ENCODE data around the gene LIMA1. TPM values are rescaled to one million over a fixed set of nuclear protein-coding genes. Genes with fewer than 3 reads are reported as not detected.

LIMA1 gene
- total and polyA plus RNA-seq, 2 donors (not counting 1 experiment from before 2014, with no cell fraction given), result 1.3 to 2.1 TPM

- no peak overlapping the region for H2AFZ ChIP-seq (ENCODE audit: insufficient read depth, low read depth, low read length, poor library complexity, severe bottlenecking)
- no peaks in the 10 kb centered on the region for H3K27me3 ChIP-seq (replicated peaks in 1 of 4; ENCODE audit: control extremely low read depth in 1 of 4, control insufficient read depth in 3 of 4, insufficient read depth in 4 of 4, low read length in 3 of 4)
- no CpG with 5 or more reads among the region's 4 CpGs for WGBS (ENCODE audit: insufficient coverage)
- H3K4me3 ChIP-seq (ENCODE audit: control extremely low read depth in 1 of 5, extremely low read depth in 1 of 5, insufficient read depth in 1 of 5, low read depth in 2 of 5, low read length in 4 of 5), result no peak overlapping the region
- H3K4me3 Mint-ChIP-seq, result no peak overlapping the region
- no peak overlapping the region for H3K27ac Mint-ChIP-seq
- no peak overlapping the region for H3K4me2 ChIP-seq (replicated peaks; ENCODE audit: low read depth, low read length, poor library complexity, severe bottlenecking)
- no peak overlapping the region for H3K9ac ChIP-seq (ENCODE audit: low read length)
- intact Hi-C loops (cut with micrococcal nuclease), result no loop called here
- peaks cover 53% of the 10 kb centered on the region for H3K79me2 ChIP-seq (ENCODE audit: control insufficient read depth, insufficient read depth, low read length)
- ChIA-PET POLR2A (no interaction called here), CTCF (interaction anchor here (1.2 to 5.9 kb wide), 4 partner anchors 12 to 46 kb away, joined by 3 to 48 read pairs (median 6); partner anchors contain the start of gene COX14)
- ATAC-seq (ENCODE audit: low read depth), result no peak
- DNase-seq, result no peak
- no peaks in the 10 kb centered on the region for H3K9me3 Mint-ChIP-seq (ENCODE audit: insufficient read depth)
- peaks cover 4 to 52% of the 10 kb centered on the region in 2 experiments for H3K36me3 ChIP-seq (replicated peaks in 1 of 2; ENCODE audit: control extremely low read depth in 1 of 2, control insufficient read depth in 1 of 2, extremely low read depth in 1 of 2, insufficient read depth in 2 of 2, low read length in 1 of 2)
- H3K4me1 ChIP-seq (ENCODE audit: control insufficient read depth in 2 of 2, insufficient read depth in 2 of 2, low read length in 2 of 2), result peaks cover 10% of the 10 kb centered on the region in 2 donors
- H3K9me3 ChIP-seq (ENCODE audit: control extremely low read depth in 1 of 3, control insufficient read depth in 2 of 3, insufficient read depth in 1 of 3, low read length in 2 of 3), result no peaks in the 10 kb centered on the region
- peaks cover 27% of the 10 kb centered on the region for H4K20me1 ChIP-seq (ENCODE audit: control insufficient read depth, insufficient read depth, low read length, poor library complexity, severe bottlenecking)
- peaks cover 26% of the 10 kb centered on the region for H3K4me1 Mint-ChIP-seq
- TF ChIP-seq, protein P1, sequence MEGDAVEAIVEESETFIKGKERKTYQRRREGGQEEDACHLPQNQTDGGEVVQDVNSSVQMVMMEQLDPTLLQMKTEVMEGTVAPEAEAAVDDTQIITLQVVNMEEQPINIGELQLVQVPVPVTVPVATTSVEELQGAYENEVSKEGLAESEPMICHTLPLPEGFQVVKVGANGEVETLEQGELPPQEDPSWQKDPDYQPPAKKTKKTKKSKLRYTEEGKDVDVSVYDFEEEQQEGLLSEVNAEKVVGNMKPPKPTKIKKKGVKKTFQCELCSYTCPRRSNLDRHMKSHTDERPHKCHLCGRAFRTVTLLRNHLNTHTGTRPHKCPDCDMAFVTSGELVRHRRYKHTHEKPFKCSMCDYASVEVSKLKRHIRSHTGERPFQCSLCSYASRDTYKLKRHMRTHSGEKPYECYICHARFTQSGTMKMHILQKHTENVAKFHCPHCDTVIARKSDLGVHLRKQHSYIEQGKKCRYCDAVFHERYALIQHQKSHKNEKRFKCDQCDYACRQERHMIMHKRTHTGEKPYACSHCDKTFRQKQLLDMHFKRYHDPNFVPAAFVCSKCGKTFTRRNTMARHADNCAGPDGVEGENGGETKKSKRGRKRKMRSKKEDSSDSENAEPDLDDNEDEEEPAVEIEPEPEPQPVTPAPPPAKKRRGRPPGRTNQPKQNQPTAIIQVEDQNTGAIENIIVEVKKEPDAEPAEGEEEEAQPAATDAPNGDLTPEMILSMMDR (IDR thresholded peaks at IDR 0.05), result no peak
- no peak for TF ChIP-seq EZH2 (IDR thresholded peaks at IDR 0.05; ENCODE audit: borderline replicate concordance, insufficient read depth, low read depth, low read length, poor library complexity, severe bottlenecking)
- peak overlapping the region in 1 of 2 donors; percentile 37 for H3K27ac ChIP-seq (ENCODE audit: low read length in 2 of 2)
- H3K27me3 Mint-ChIP-seq, result no peaks in the 10 kb centered on the region
These were observed 154.0 kb downstream of the LIMA1 start for GRCh38 chr12:50129290-50129689.

DNA sequence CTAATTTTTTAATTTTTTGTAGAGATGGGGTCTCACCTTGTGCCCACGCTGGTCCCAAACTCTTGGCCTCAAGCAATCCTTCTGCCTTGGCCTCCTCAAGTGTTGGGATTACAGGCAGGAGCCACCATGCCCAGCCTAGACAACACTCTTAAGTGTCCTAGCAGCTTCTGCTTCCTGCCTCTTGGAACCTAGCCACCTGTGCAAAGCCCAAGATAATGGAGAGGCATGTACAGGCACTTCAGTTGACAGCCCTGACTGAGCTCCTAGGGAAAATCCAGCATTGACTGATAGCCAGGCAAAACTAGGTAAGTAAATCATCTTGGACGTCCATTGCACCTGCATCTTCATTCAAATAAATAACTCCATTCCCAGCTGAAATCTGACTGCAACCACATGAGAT lies 155.8 kb downstream of the LIMA1 start:
- no peaks in the 10 kb centered on the region for H3K9me3 ChIP-seq (ENCODE audit: control extremely low read depth in 1 of 3, control insufficient read depth in 2 of 3, insufficient read depth in 1 of 3, low read length in 2 of 3)
- H3K27me3 ChIP-seq (replicated peaks in 1 of 4; ENCODE audit: control extremely low read depth in 1 of 4, control insufficient read depth in 3 of 4, insufficient read depth in 4 of 4, low read length in 3 of 4), result no peaks in the 10 kb centered on the region
- H2AFZ ChIP-seq (ENCODE audit: insufficient read depth, low read depth, low read length, poor library complexity, severe bottlenecking), result no peak overlapping the region
- peaks cover 67% of the 10 kb centered on the region for H3K79me2 ChIP-seq (ENCODE audit: control insufficient read depth, insufficient read depth, low read length)
- Mint-ChIP-seq H3K27me3 (no peaks in the 10 kb centered on the region), H3K9me3 (ENCODE audit: insufficient read depth) (no peaks in the 10 kb centered on the region), H3K4me3 (no peak overlapping the region), H3K27ac (peak overlapping the region; percentile 16), H3K4me1 (peaks cover 25% of the 10 kb centered on the region)
- H3K4me2 ChIP-seq (replicated peaks; ENCODE audit: low read depth, low read length, poor library complexity, severe bottlenecking), result no peak overlapping the region
- no peak overlapping the region for H3K4me3 ChIP-seq (ENCODE audit: control extremely low read depth in 1 of 5, extremely low read depth in 1 of 5, insufficient read depth in 1 of 5, low read depth in 2 of 5, low read length in 4 of 5)
- TF ChIP-seq, protein P1 (IDR thresholded peaks at IDR 0.05), result no peak
- TF ChIP-seq EZH2 (IDR thresholded peaks at IDR 0.05; ENCODE audit: borderline replicate concordance, insufficient read depth, low read depth, low read length, poor library complexity, severe bottlenecking), result no peak
- no peak overlapping the region for H3K9ac ChIP-seq (ENCODE audit: low read length)
- H3K36me3 ChIP-seq (replicated peaks in 1 of 2; ENCODE audit: control extremely low read depth in 1 of 2, control insufficient read depth in 1 of 2, extremely low read depth in 1 of 2, insufficient read depth in 2 of 2, low read length in 1 of 2), result peaks cover 4 to 57% of the 10 kb centered on the region in 2 experiments
- ATAC-seq (ENCODE audit: low read depth), result no peak
- ChIA-PET POLR2A (no interaction called here), CTCF (interaction anchor here (0.6 to 1.2 kb wide), 3 partner anchors 20 to 1336 kb away, joined by 3 to 8 read pairs (median 4); no protein-coding TSS in a partner anchor)
- H4K20me1 ChIP-seq (ENCODE audit: control insufficient read depth, insufficient read depth, low read length, poor library complexity, severe bottlenecking), result peaks cover 34% of the 10 kb centered on the region
- no peak overlapping the region for H3K27ac ChIP-seq (ENCODE audit: low read length in 2 of 2)
- intact Hi-C loops (cut with micrococcal nuclease), result no loop called here
- 100% methylated on average over 1 of the region's 2 CpGs for WGBS (ENCODE audit: insufficient coverage)
- peaks cover 7 to 10% of the 10 kb centered on the region in 2 donors for H3K4me1 ChIP-seq (ENCODE audit: control insufficient read depth in 2 of 2, insufficient read depth in 2 of 2, low read length in 2 of 2)
- no peak for DNase-seq

Small RNA genes lying within 50 kb of the gene (small RNA-seq; reads per million reads assigned to genes)
- gene MIR1293 (ENCODE audit: insufficient read length, low read depth, low replicate concordance), result not detected
- not detected for gene RNU6-1093P (ENCODE audit: insufficient read length, low read depth, low replicate concordance)

Other genes starting within 250 kb of the LIMA1 start
- not detected in 2 replicates for gene ASIC1, start 225.9 kb downstream of the LIMA1 start, total RNA-seq
- gene ASIC1, start 225.9 kb downstream of the LIMA1 start, polyA plus RNA-seq, result 0.06 TPM in 1 of 2 replicates, not detected in the other
- gene SMARCD1, start 198.2 kb downstream of the LIMA1 start, total RNA-seq, result 101 and 104 TPM in 2 replicates
- 67.8 and 78.0 TPM in 2 replicates for gene SMARCD1, start 198.2 kb downstream of the LIMA1 start, polyA plus RNA-seq
- gene GPD1, start 179.5 kb downstream of the LIMA1 start, total RNA-seq, result 0.54 and 1.1 TPM in 2 replicates
- gene GPD1, start 179.5 kb downstream of the LIMA1 start, polyA plus RNA-seq, result 0.88 and 1.1 TPM in 2 replicates
- 31.8 and 33.8 TPM in 2 replicates for gene COX14, start 171.3 kb downstream of the LIMA1 start, total RNA-seq
- 41.7 and 60.4 TPM in 2 replicates for gene COX14, start 171.3 kb downstream of the LIMA1 start, polyA plus RNA-seq
- 70.9 and 72.0 TPM in 2 replicates for gene CERS5, start 116.2 kb downstream of the LIMA1 start, total RNA-seq
- gene CERS5, start 116.2 kb downstream of the LIMA1 start, polyA plus RNA-seq, result 32.3 and 39.5 TPM in 2 replicates
- not detected in 2 replicates for gene FAM186A, start 113.1 kb upstream of the LIMA1 start, total RNA-seq
- not detected in 2 replicates for gene FAM186A, start 113.1 kb upstream of the LIMA1 start, polyA plus RNA-seq
- 42.0 and 48.4 TPM in 2 replicates for gene LARP4, start 117.4 kb upstream of the LIMA1 start, total RNA-seq
- 5.5 and 8.7 TPM in 2 replicates for gene LARP4, start 117.4 kb upstream of the LIMA1 start, polyA plus RNA-seq
- 38.8 and 45.5 TPM in 2 replicates for gene DIP2B, start 221.5 kb upstream of the LIMA1 start, total RNA-seq
- 16.4 and 21.3 TPM in 2 replicates for gene DIP2B, start 221.5 kb upstream of the LIMA1 start, polyA plus RNA-seq